ENCODE data around the gene UGT1A6. TPM values are rescaled to one million over a fixed set of nuclear protein-coding genes. Genes with fewer than 3 reads are reported as not detected.
"Not testable (repeated sequence)": the region's sequence is repeated elsewhere in the genome, so short reads cannot be mapped to it uniquely, and the experiment has no call there.

Gene UGT1A6
- total RNA-seq, 1 experiment from 2014 or later = 2.2 TPM

- intact Hi-C loops (cut with micrococcal nuclease) = no loop called here
- TF ChIP-seq, protein P1, sequence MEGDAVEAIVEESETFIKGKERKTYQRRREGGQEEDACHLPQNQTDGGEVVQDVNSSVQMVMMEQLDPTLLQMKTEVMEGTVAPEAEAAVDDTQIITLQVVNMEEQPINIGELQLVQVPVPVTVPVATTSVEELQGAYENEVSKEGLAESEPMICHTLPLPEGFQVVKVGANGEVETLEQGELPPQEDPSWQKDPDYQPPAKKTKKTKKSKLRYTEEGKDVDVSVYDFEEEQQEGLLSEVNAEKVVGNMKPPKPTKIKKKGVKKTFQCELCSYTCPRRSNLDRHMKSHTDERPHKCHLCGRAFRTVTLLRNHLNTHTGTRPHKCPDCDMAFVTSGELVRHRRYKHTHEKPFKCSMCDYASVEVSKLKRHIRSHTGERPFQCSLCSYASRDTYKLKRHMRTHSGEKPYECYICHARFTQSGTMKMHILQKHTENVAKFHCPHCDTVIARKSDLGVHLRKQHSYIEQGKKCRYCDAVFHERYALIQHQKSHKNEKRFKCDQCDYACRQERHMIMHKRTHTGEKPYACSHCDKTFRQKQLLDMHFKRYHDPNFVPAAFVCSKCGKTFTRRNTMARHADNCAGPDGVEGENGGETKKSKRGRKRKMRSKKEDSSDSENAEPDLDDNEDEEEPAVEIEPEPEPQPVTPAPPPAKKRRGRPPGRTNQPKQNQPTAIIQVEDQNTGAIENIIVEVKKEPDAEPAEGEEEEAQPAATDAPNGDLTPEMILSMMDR (conservative IDR thresholded peaks at IDR 0.05; ENCODE audit: low read depth, low read length) = no peak
- TF ChIP-seq EZH2 (IDR thresholded peaks at IDR 0.05; ENCODE audit: low read length, unreplicated experiment) (no peak), EZH2phosphoT487 (IDR thresholded peaks at IDR 0.05; ENCODE audit: borderline replicate concordance, low read length) (no peak)
- Histone ChIP-seq H3K4me1 (ENCODE audit: insufficient read depth, low read length) (no peaks in the 10 kb centered on the region), H3K4me3 (ENCODE audit: low read length) (no peak overlapping the region), H3K27me3 (ENCODE audit: low read length) (no peaks in the 10 kb centered on the region), H3K9me2 (replicated peaks; ENCODE audit: low read length) (no peaks in the 10 kb centered on the region), H2AFZ (ENCODE audit: low read length) (no peak overlapping the region), H3K27ac (ENCODE audit: low read length) (no peak overlapping the region), H3F3A (ENCODE audit: low read length, unreplicated experiment) (no peaks in the 10 kb centered on the region), H3K9ac (ENCODE audit: low read length) (no peak overlapping the region), H3K4me2 (ENCODE audit: low read length) (no peak overlapping the region), H3K79me2 (ENCODE audit: low read length) (no peaks in the 10 kb centered on the region), H3K36me3 (ENCODE audit: low read depth, low read length) (no peaks in the 10 kb centered on the region), H4K20me1 (ENCODE audit: low read length) (no peaks in the 10 kb centered on the region), H3K9me3 (ENCODE audit: low read length) (no peaks in the 10 kb centered on the region)
- ATAC-seq (no peak), DNase-seq (no peak)
- CTCF ChIA-PET = no interaction called here
- POLR2A ChIA-PET (ENCODE audit: unreplicated experiment) = no interaction called here
- BruUV-seq (replicated peaks) = no TSS peak
Observed at GRCh38 chr2:233746475-233747282, 54.0 kb downstream of the UGT1A6 start.

DNA sequence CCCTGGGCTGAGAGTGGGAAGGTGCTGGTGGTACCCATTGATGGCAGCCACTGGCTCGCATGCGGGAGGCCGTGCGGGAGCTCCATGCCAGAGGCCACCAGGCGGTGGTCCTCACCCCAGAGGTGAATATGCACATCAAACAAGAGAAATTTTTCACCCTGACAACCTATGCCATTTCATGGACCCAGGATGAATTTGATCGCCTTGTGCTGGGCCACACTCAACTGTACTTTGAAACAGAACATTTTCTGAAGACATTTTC, 54.5 kb downstream of the UGT1A6 start:
- no peaks in the 10 kb centered on the region for H3K36me3 ChIP-seq (ENCODE audit: low read depth, low read length)
- TF ChIP-seq, protein P1 (conservative IDR thresholded peaks at IDR 0.05; ENCODE audit: low read depth, low read length) = no peak
- TF ChIP-seq EZH2 (IDR thresholded peaks at IDR 0.05; ENCODE audit: low read length, unreplicated experiment) (no peak), EZH2phosphoT487 (IDR thresholded peaks at IDR 0.05; ENCODE audit: borderline replicate concordance, low read length) (no peak)
- H3K27ac ChIP-seq (ENCODE audit: low read length) = no peak overlapping the region
- H3K9me2 ChIP-seq (replicated peaks; ENCODE audit: low read length) = no peaks in the 10 kb centered on the region
- no peaks in the 10 kb centered on the region for H3K27me3 ChIP-seq (ENCODE audit: low read length)
- POLR2A ChIA-PET (ENCODE audit: unreplicated experiment) = no interaction called here
- H3K9ac ChIP-seq (ENCODE audit: low read length) = no peak overlapping the region
- H3K79me2 ChIP-seq (ENCODE audit: low read length) = no peaks in the 10 kb centered on the region
- DNase-seq (no peak), ATAC-seq (no peak)
- H2AFZ ChIP-seq (ENCODE audit: low read length) = no peak overlapping the region
- H3K4me3 ChIP-seq (ENCODE audit: low read length) = no peak overlapping the region
- no peaks in the 10 kb centered on the region for H3K9me3 ChIP-seq (ENCODE audit: low read length)
- no peaks in the 10 kb centered on the region for H4K20me1 ChIP-seq (ENCODE audit: low read length)
- no peaks in the 10 kb centered on the region for H3F3A ChIP-seq (ENCODE audit: low read length, unreplicated experiment)
- no peak overlapping the region for H3K4me2 ChIP-seq (ENCODE audit: low read length)
- BruUV-seq (replicated peaks) = no TSS peak
- intact Hi-C loops (cut with micrococcal nuclease) = no loop called here
- no peaks in the 10 kb centered on the region for H3K4me1 ChIP-seq (ENCODE audit: insufficient read depth, low read length)
- CTCF ChIA-PET = no interaction called here

- DNase-seq; H3F3A ChIP-seq (ENCODE audit: low read length, unreplicated experiment); H3K9ac ChIP-seq (ENCODE audit: low read length); H2AFZ ChIP-seq (ENCODE audit: low read length); H3K9me2 ChIP-seq (replicated peaks; ENCODE audit: low read length); H3K27me3 ChIP-seq (ENCODE audit: low read length); ATAC-seq; H4K20me1 ChIP-seq (ENCODE audit: low read length); BruUV-seq (replicated peaks); CTCF ChIA-PET; H3K4me3 ChIP-seq (ENCODE audit: low read length); H3K36me3 ChIP-seq (ENCODE audit: low read depth, low read length); H3K4me2 ChIP-seq (ENCODE audit: low read length); H3K79me2 ChIP-seq (ENCODE audit: low read length); H3K4me1 ChIP-seq (ENCODE audit: insufficient read depth, low read length); POLR2A ChIA-PET (ENCODE audit: unreplicated experiment); H3K9me3 ChIP-seq (ENCODE audit: low read length); intact Hi-C loops (cut with micrococcal nuclease); H3K27ac ChIP-seq (ENCODE audit: low read length): not testable (repeated sequence)
Observed at GRCh38 chr2:233750689-233751088, 58.0 kb downstream of the UGT1A6 start.

- BruUV-seq (replicated peaks); H3K4me3 ChIP-seq (ENCODE audit: low read length); H3K9me3 ChIP-seq (ENCODE audit: low read length); H3K9ac ChIP-seq (ENCODE audit: low read length); DNase-seq; H3K9me2 ChIP-seq (replicated peaks; ENCODE audit: low read length); H3K27ac ChIP-seq (ENCODE audit: low read length); H3K4me2 ChIP-seq (ENCODE audit: low read length); H4K20me1 ChIP-seq (ENCODE audit: low read length); intact Hi-C loops (cut with micrococcal nuclease); H3K79me2 ChIP-seq (ENCODE audit: low read length); ATAC-seq; H3K36me3 ChIP-seq (ENCODE audit: low read depth, low read length); POLR2A ChIA-PET (ENCODE audit: unreplicated experiment); H2AFZ ChIP-seq (ENCODE audit: low read length); CTCF ChIA-PET; H3K4me1 ChIP-seq (ENCODE audit: insufficient read depth, low read length); H3F3A ChIP-seq (ENCODE audit: low read length, unreplicated experiment); H3K27me3 ChIP-seq (ENCODE audit: low read length): not testable (repeated sequence)
Observed at GRCh38 chr2:233751212-233752009, 58.7 kb downstream of the UGT1A6 start.

Data from PC-3 (cell line).